GM23338 (cell line): ENCODE results near the gene TNNT3. TPM values are rescaled to one million over a fixed set of nuclear protein-coding genes. Genes with fewer than 3 reads are reported as not detected.

Experiments
- ATAC-seq: fragments of 200-7000 bp; cut with Tn5 transposase; 3 replicates; pipeline ENCODE4 v1.9.1; 2020
- DNase-seq: peaks from one replicate; pipeline ENCODE4 v3.0.0-alpha.2; 2015; ENCODE audit warnings: low spot score
- H2AFZ ChIP-seq: fragments of 200-600 bp; sonication (generic); 2 replicates; pipeline ENCODE4 v1.8.0; 2016; ENCODE audit warnings: antibody characterized with exemption, mild to moderate bottlenecking, moderate library complexity
- H3F3A ChIP-seq: fragments of 200-600 bp; sonication (generic); replicated peaks from 2 replicates; pipeline ENCODE4 v1.8.0; 2017; ENCODE audit warnings: antibody characterized with exemption, mixed run types, low read depth
- H3K27ac ChIP-seq: fragments of 200-600 bp; sonication (generic); 2 replicates; pipeline ENCODE4 v1.6.1; 2016; ENCODE audit warnings: low read depth
- H3K27me3 ChIP-seq: fragments of 200-600 bp; sonication (generic); 2 replicates; pipeline ENCODE4 v1.8.0; 2016; ENCODE audit warnings: mild to moderate bottlenecking, mixed run types, moderate library complexity; ENCODE audit not compliant: insufficient read depth
- H3K36me3 ChIP-seq: fragments of 200-600 bp; sonication (generic); 2 replicates; pipeline ENCODE4 v1.8.0; 2016; ENCODE audit warnings: mild to moderate bottlenecking; ENCODE audit not compliant: insufficient read depth
- H3K4me1 ChIP-seq: fragments of 200-600 bp; sonication (generic); 2 replicates; pipeline ENCODE4 v1.8.0; 2016; ENCODE audit warnings: mild to moderate bottlenecking, moderate library complexity; ENCODE audit not compliant: insufficient read depth
- H3K4me2 ChIP-seq: fragments of 200-600 bp; sonication (generic); 2 replicates; pipeline ENCODE4 v1.7.1; 2017; ENCODE audit warnings: mixed run types
- H3K4me3 ChIP-seq: fragments of 200-600 bp; sonication (generic); 2 replicates; pipeline ENCODE4 v1.6.1; 2016; ENCODE audit warnings: mixed run types
- H3K79me2 ChIP-seq: fragments of 200-600 bp; sonication (generic); replicated peaks from 2 replicates; pipeline ENCODE4 v1.8.0; 2017; ENCODE audit warnings: mild to moderate bottlenecking; ENCODE audit not compliant: insufficient read depth
- H3K9me2 ChIP-seq: fragments of 200-600 bp; sonication (generic); 2 replicates; pipeline ENCODE4 v1.8.0; 2017; ENCODE audit not compliant: insufficient read depth
- H4K20me1 ChIP-seq: fragments of 200-600 bp; sonication (generic); replicated peaks from 2 replicates; pipeline ENCODE4 v1.8.0; 2017; ENCODE audit warnings: mild to moderate bottlenecking; ENCODE audit not compliant: insufficient read depth
- H3K27ac Mint-ChIP-seq: 2 replicates; pipeline ENCODE4 v1.8.0; 2020; ENCODE audit warnings: inconsistent platforms, mild to moderate bottlenecking, moderate library complexity, mixed read lengths
- H3K27me3 Mint-ChIP-seq: 3 replicates; pipeline ENCODE4 v1.8.0; 2022; ENCODE audit warnings: low read depth, mild to moderate bottlenecking, moderate library complexity, mixed read lengths, inconsistent platforms; ENCODE audit not compliant: insufficient read depth, poor library complexity
- H3K36me3 Mint-ChIP-seq: 3 replicates; pipeline ENCODE4 v1.8.0; 2021; ENCODE audit warnings: low read depth, mild to moderate bottlenecking, inconsistent platforms, moderate library complexity, mixed read lengths
- H3K4me1 Mint-ChIP-seq: 3 replicates; pipeline ENCODE4 v1.8.0; 2020; ENCODE audit warnings: mild to moderate bottlenecking, inconsistent platforms, mixed read lengths
- H3K4me3 Mint-ChIP-seq: 3 replicates; pipeline ENCODE4 v1.8.0; 2021; ENCODE audit warnings: moderate library complexity, mild to moderate bottlenecking, inconsistent platforms, mixed read lengths
- H3K9me3 Mint-ChIP-seq: 3 replicates; pipeline ENCODE4 v1.8.0; 2020; ENCODE audit warnings: moderate library complexity, mild to moderate bottlenecking, inconsistent platforms, mixed read lengths
- CREB1 ChIP-seq: fragments of 250-450 bp; sonication (Bioruptor Pico); IDR thresholded peaks from 2 replicates; pipeline ENCODE4 v1.5.0; 2020; ENCODE audit warnings: low read depth, mild to moderate bottlenecking, moderate library complexity
- CTCF ChIP-seq, 2 experiments: fragments of 200-600 bp in 1 of 2; sonication (generic) in 1 of 2; conservative IDR thresholded peaks; 2 replicates each; pipeline versions ENCODE4 v1.5.1 to v1.6.1; 2016 to 2017; ENCODE audit warnings: antibody characterized with exemption in 2 of 2, low read depth in 2 of 2, mild to moderate bottlenecking in 2 of 2, moderate library complexity in 1 of 2
- ETS1 ChIP-seq: IDR thresholded peaks from 2 replicates; pipeline ENCODE4 v1.6.1; 2016; ENCODE audit warnings: antibody characterized with exemption
- EZH2 ChIP-seq: fragments of 200-600 bp; sonication (generic); IDR thresholded peaks from one replicate; pipeline ENCODE4 v1.8.0; 2017; ENCODE audit warnings: antibody characterized with exemption, mild to moderate bottlenecking, low read depth; ENCODE audit not compliant: unreplicated experiment
- EZH2phosphoT487 ChIP-seq: fragments of 200-600 bp; sonication (generic); IDR thresholded peaks from one replicate; pipeline ENCODE4 v1.8.1; 2018; ENCODE audit warnings: antibody characterized with exemption; ENCODE audit not compliant: unreplicated experiment
- JUNB ChIP-seq: IDR thresholded peaks from one replicate; pipeline ENCODE4 v1.6.1; 2016; ENCODE audit warnings: antibody characterized with exemption; ENCODE audit not compliant: unreplicated experiment
- NANOG ChIP-seq: IDR thresholded peaks from 2 replicates; pipeline ENCODE4 v1.6.1; 2016; ENCODE audit warnings: antibody characterized with exemption, borderline replicate concordance
- POLR2AphosphoS5 ChIP-seq: IDR thresholded peaks from 2 replicates; pipeline ENCODE4 v1.6.1; 2016; ENCODE audit warnings: antibody characterized with exemption, low read depth
- REST ChIP-seq: IDR thresholded peaks from one replicate; pipeline ENCODE4 v1.6.1; 2018; ENCODE audit warnings: antibody characterized with exemption; ENCODE audit not compliant: unreplicated experiment
- STAT1 ChIP-seq: IDR thresholded peaks from one replicate; pipeline ENCODE4 v1.6.1; 2016; ENCODE audit warnings: antibody characterized with exemption; ENCODE audit not compliant: unreplicated experiment
- ZNF114 ChIP-seq: fragments of 250-450 bp; sonication (Bioruptor Pico); IDR thresholded peaks from 2 replicates; pipeline ENCODE4 v1.5.0; 2020; ENCODE audit warnings: mild to moderate bottlenecking, moderate library complexity
- ZNF331 ChIP-seq: fragments of 250-450 bp; sonication (Bioruptor Pico); IDR thresholded peaks from 2 replicates; pipeline ENCODE4 v1.5.0; 2020; ENCODE audit warnings: low read depth, mild to moderate bottlenecking, moderate library complexity
- ZNF462 ChIP-seq: fragments of 250-450 bp; sonication (Bioruptor Pico); IDR thresholded peaks from 2 replicates; pipeline ENCODE4 v1.5.0; 2020; ENCODE audit warnings: mild to moderate bottlenecking, moderate library complexity
- polyA plus RNA-seq: library from polyadenylated mRNA; unstranded; fragments of >200 nt; fragmentation: Nextera tagmentation; extraction: Ambion mirVana; gene quantifications from 2 replicates; pipeline ENCODE4 v1.2.1, GENCODE V29; 2016
- total RNA-seq: library from RNA; depleted of rRNA; stranded (reverse); fragments of >200 nt; shearing (Covaris generic); gene quantifications from 2 replicates; pipeline ENCODE4 v1.2.3, GENCODE V29; 2014

TNNT3 gene
- total and polyA plus RNA-seq, 2 experiments from 2014 or later: not detected

- no peaks in the 10 kb centered on the region for H3K9me2 ChIP-seq
- ATAC-seq: peak; percentile 50
- no peak overlapping the region for H3K4me3 ChIP-seq
- H4K20me1 ChIP-seq: no peaks in the 10 kb centered on the region
- Mint-ChIP-seq H3K4me1 (no peaks in the 10 kb centered on the region), H3K9me3 (no peaks in the 10 kb centered on the region), H3K27ac (no peak overlapping the region), H3K4me3 (no peak overlapping the region), H3K27me3 (no peaks in the 10 kb centered on the region), H3K36me3 (no peaks in the 10 kb centered on the region)
- H2AFZ ChIP-seq: no peak overlapping the region
- H3F3A ChIP-seq: no peaks in the 10 kb centered on the region
- H3K27me3 ChIP-seq: no peaks in the 10 kb centered on the region
- no peaks in the 10 kb centered on the region for H3K79me2 ChIP-seq
- no peaks in the 10 kb centered on the region for H3K4me1 ChIP-seq
- DNase-seq: no peak
- no peaks in the 10 kb centered on the region for H3K36me3 ChIP-seq
- H3K4me2 ChIP-seq: no peak overlapping the region
- H3K27ac ChIP-seq: no peak overlapping the region
- TF ChIP-seq POLR2AphosphoS5 (no peak), REST (no peak), ETS1 (no peak), JUNB (no peak), EZH2phosphoT487 (no peak), NANOG (no peak), STAT1 (no peak), ZNF462 (CRISPR knock-in tag) (no peak), CTCF (conservative IDR thresholded peaks at IDR 0.05; ENCODE audit: low read depth in 2 of 2) (no peak), EZH2 (no peak), ZNF331 (CRISPR knock-in tag) (no peak), CREB1 (CRISPR knock-in tag) (no peak), ZNF114 (CRISPR knock-in tag) (no peak)
Measured at GRCh38 chr11:1982873-1983600, 63.5 kb downstream of the TNNT3 start.
